Activated CD4-positive, alpha-beta memory T cell treated with anti-CD3 and anti-CD28 coated beads for 36 hours (primary cell): ENCODE results near the gene RERG. TPM values are rescaled to one million over a fixed set of nuclear protein-coding genes. Genes with fewer than 3 reads are reported as not detected.

ENCODE experiments used
- CTCF ChIA-PET: fragments of 350-600 bp; sonication (Branson Sonifier 250); formaldehyde crosslinking; loops from one replicate; lab custom pipeline; 2021; ENCODE audit warnings: antibody characterized with exemption, inconsistent platforms; lab: Charles Lee
- POLR2A ChIA-PET: fragments of 350-600 bp; sonication (Branson Sonifier 250); formaldehyde crosslinking; loops from one replicate; lab custom pipeline; 2021; ENCODE audit warnings: antibody characterized with exemption; lab: Charles Lee
- DNase-seq: peaks from one replicate; pipeline ENCODE4 v3.0.0-alpha.2; 2020
- H3K27ac Mint-ChIP-seq: one replicate; pipeline ENCODE4 v1.8.0; 2021; ENCODE audit warnings: mixed read lengths
- H3K27me3 Mint-ChIP-seq: one replicate; pipeline ENCODE4 v1.8.0; 2021; ENCODE audit warnings: mixed read lengths
- H3K36me3 Mint-ChIP-seq: one replicate; pipeline ENCODE4 v1.8.0; 2021; ENCODE audit warnings: mixed read lengths
- H3K4me1 Mint-ChIP-seq: one replicate; pipeline ENCODE4 v1.8.0; 2021; ENCODE audit warnings: low read depth, mixed read lengths
- H3K4me3 Mint-ChIP-seq: one replicate; pipeline ENCODE4 v1.8.0; 2021; ENCODE audit warnings: mild to moderate bottlenecking, mixed read lengths
- H3K9me3 Mint-ChIP-seq: one replicate; pipeline ENCODE4 v1.8.0; 2021; ENCODE audit warnings: mixed read lengths
- intact Hi-C: fragments of 100-400 bp; cut with micrococcal nuclease; formaldehyde crosslinking; loops from one replicate; pipeline ENCODE4 v1.15.1; 2023
- total RNA-seq, 2 experiments: library from RNA; stranded (reverse); gene quantifications; one replicate each; pipeline ENCODE4 v1.2.3, GENCODE V29; 2021

The RERG gene
- total RNA-seq, 2 experiments from 2014 or later, result not detected

- Mint-ChIP-seq H3K4me3 (no peak overlapping the region), H3K27me3 (peaks cover 6% of the 10 kb centered on the region), H3K9me3 (no peaks in the 10 kb centered on the region), H3K36me3 (no peaks in the 10 kb centered on the region), H3K27ac (no peak overlapping the region), H3K4me1 (no peaks in the 10 kb centered on the region)
- DNase-seq, result no peak
- POLR2A ChIA-PET, result no interaction called here
- CTCF ChIA-PET, result interaction anchor here (4.1 kb wide), 1 partner anchor 67 kb away, joined by 18 read pairs; the partner anchor contains the start of gene RERG
- intact Hi-C loops, result no loop called here
Observed at GRCh38 chr12:15154103-15154502, 67.1 kb downstream of the RERG start.

- DNase-seq, result no peak
- H3K27me3 Mint-ChIP-seq, result peaks cover 6% of the 10 kb centered on the region
- ChIA-PET CTCF (interaction anchor here (4.1 kb wide), 1 partner anchor 68 kb away, joined by 18 read pairs; the partner anchor contains the start of gene RERG), POLR2A (no interaction called here)
- no peaks in the 10 kb centered on the region for H3K36me3 Mint-ChIP-seq
- no peaks in the 10 kb centered on the region for H3K9me3 Mint-ChIP-seq
- no peak overlapping the region for H3K4me3 Mint-ChIP-seq
- intact Hi-C loops, result no loop called here
- no peak overlapping the region for H3K27ac Mint-ChIP-seq
- H3K4me1 Mint-ChIP-seq, result no peaks in the 10 kb centered on the region
Observed at GRCh38 chr12:15152868-15153267, 68.3 kb downstream of the RERG start.

GRCh38 chr12:15152456-15152855 lies 68.8 kb downstream of the RERG start:
- no peaks in the 10 kb centered on the region for H3K36me3 Mint-ChIP-seq
- H3K27ac Mint-ChIP-seq, result no peak overlapping the region
- no peak for DNase-seq
- H3K4me3 Mint-ChIP-seq, result no peak overlapping the region
- intact Hi-C loops, result no loop called here
- H3K4me1 Mint-ChIP-seq, result no peaks in the 10 kb centered on the region
- CTCF ChIA-PET, result interaction anchor here (4.1 kb wide), 1 partner anchor 69 kb away, joined by 18 read pairs; the partner anchor contains the start of gene RERG
- H3K9me3 Mint-ChIP-seq, result no peaks in the 10 kb centered on the region
- H3K27me3 Mint-ChIP-seq, result peaks cover 6% of the 10 kb centered on the region
- POLR2A ChIA-PET, result no interaction called here

- intact Hi-C loops, result loop anchor here (1.0 kb wide), 1 partner anchor 70 kb away; the partner anchor contains the start of gene RERG
- DNase-seq, result no peak
- Mint-ChIP-seq H3K27me3 (peaks cover 8% of the 10 kb centered on the region), H3K4me3 (no peak overlapping the region), H3K36me3 (no peaks in the 10 kb centered on the region), H3K4me1 (no peaks in the 10 kb centered on the region), H3K9me3 (no peaks in the 10 kb centered on the region), H3K27ac (no peak overlapping the region)
- CTCF ChIA-PET, result interaction anchor here (1.1 to 4.1 kb wide), 3 partner anchors 70 to 118 kb away, joined by 3 to 19 read pairs (median 18); partner anchors contain the start of gene RERG
- POLR2A ChIA-PET, result no interaction called here
Observed at GRCh38 chr12:15151161-15152091, 69.8 kb downstream of the RERG start.

- no peaks in the 10 kb centered on the region for H3K36me3 Mint-ChIP-seq
- ChIA-PET CTCF (interaction anchor here (0.6 kb wide), 1 partner anchor 154 kb away, joined by 3 read pairs; no protein-coding TSS in a partner anchor), POLR2A (no interaction called here)
- H3K4me1 Mint-ChIP-seq, result no peaks in the 10 kb centered on the region
- no peak overlapping the region for H3K27ac Mint-ChIP-seq
- peaks cover 12% of the 10 kb centered on the region for H3K27me3 Mint-ChIP-seq
- H3K9me3 Mint-ChIP-seq, result no peaks in the 10 kb centered on the region
- no peak for DNase-seq
- intact Hi-C loops, result no loop called here
- H3K4me3 Mint-ChIP-seq, result no peak overlapping the region
Observed at GRCh38 chr12:15146585-15146984, 74.6 kb downstream of the RERG start.

- Mint-ChIP-seq H3K4me1 (no peaks in the 10 kb centered on the region), H3K4me3 (no peak overlapping the region), H3K9me3 (no peaks in the 10 kb centered on the region), H3K36me3 (no peaks in the 10 kb centered on the region), H3K27ac (no peak overlapping the region), H3K27me3 (peaks cover 10% of the 10 kb centered on the region)
- intact Hi-C loops, result no loop called here
- ChIA-PET CTCF (no interaction called here), POLR2A (no interaction called here)
- DNase-seq, result no peak
Observed at GRCh38 chr12:15143467-15143866, 77.8 kb downstream of the RERG start.

GRCh38 chr12:15142711-15143110 lies 78.5 kb downstream of the RERG start:
- no peak for DNase-seq
- Mint-ChIP-seq H3K4me1 (no peaks in the 10 kb centered on the region), H3K9me3 (no peaks in the 10 kb centered on the region), H3K4me3 (no peak overlapping the region), H3K36me3 (no peaks in the 10 kb centered on the region), H3K27me3 (peaks cover 12% of the 10 kb centered on the region), H3K27ac (no peak overlapping the region)
- ChIA-PET POLR2A (no interaction called here), CTCF (interaction anchor here (1.3 kb wide), 1 partner anchor 79 kb away, joined by 4 read pairs; the partner anchor contains the start of gene RERG)
- intact Hi-C loops, result no loop called here

GRCh38 chr12:15131431-15131830 lies 89.8 kb downstream of the RERG start:
- DNase-seq, result no peak
- Mint-ChIP-seq H3K4me1 (no peaks in the 10 kb centered on the region), H3K27me3 (peaks cover 2% of the 10 kb centered on the region), H3K36me3 (no peaks in the 10 kb centered on the region), H3K9me3 (no peaks in the 10 kb centered on the region), H3K27ac (no peak overlapping the region), H3K4me3 (no peak overlapping the region)
- CTCF ChIA-PET, result no interaction called here
- POLR2A ChIA-PET, result no interaction called here
- intact Hi-C loops, result no loop called here

GRCh38 chr12:15130541-15130940 lies 90.7 kb downstream of the RERG start:
- POLR2A ChIA-PET, result no interaction called here
- intact Hi-C loops, result no loop called here
- Mint-ChIP-seq H3K9me3 (no peaks in the 10 kb centered on the region), H3K27me3 (peaks cover 2% of the 10 kb centered on the region), H3K4me3 (no peak overlapping the region), H3K36me3 (no peaks in the 10 kb centered on the region), H3K4me1 (no peaks in the 10 kb centered on the region), H3K27ac (no peak overlapping the region)
- CTCF ChIA-PET, result no interaction called here
- no peak for DNase-seq

GRCh38 chr12:15123401-15123800 lies 97.8 kb downstream of the RERG start:
- Mint-ChIP-seq H3K27ac (no peak overlapping the region), H3K9me3 (no peaks in the 10 kb centered on the region), H3K4me3 (no peak overlapping the region), H3K27me3 (no peaks in the 10 kb centered on the region), H3K4me1 (no peaks in the 10 kb centered on the region), H3K36me3 (no peaks in the 10 kb centered on the region)
- CTCF ChIA-PET, result no interaction called here
- POLR2A ChIA-PET, result no interaction called here
- no peak for DNase-seq
- intact Hi-C loops, result no loop called here

- POLR2A ChIA-PET, result no interaction called here
- no peak overlapping the region for H3K27ac Mint-ChIP-seq
- no peak for DNase-seq
- intact Hi-C loops, result no loop called here
- no peaks in the 10 kb centered on the region for H3K36me3 Mint-ChIP-seq
- peaks cover 2% of the 10 kb centered on the region for H3K27me3 Mint-ChIP-seq
- H3K4me1 Mint-ChIP-seq, result no peaks in the 10 kb centered on the region
- no peak overlapping the region for H3K4me3 Mint-ChIP-seq
- CTCF ChIA-PET, result no interaction called here
- H3K9me3 Mint-ChIP-seq, result no peaks in the 10 kb centered on the region
Observed at GRCh38 chr12:15122344-15122743, 98.9 kb downstream of the RERG start.

GRCh38 chr12:15118955-15119354 lies 102.3 kb downstream of the RERG start:
- intact Hi-C loops, result no loop called here
- no peak for DNase-seq
- ChIA-PET CTCF (no interaction called here), POLR2A (no interaction called here)
- peaks cover 4% of the 10 kb centered on the region for H3K27me3 Mint-ChIP-seq
- H3K4me1 Mint-ChIP-seq, result no peaks in the 10 kb centered on the region
- H3K27ac Mint-ChIP-seq, result no peak overlapping the region
- no peaks in the 10 kb centered on the region for H3K36me3 Mint-ChIP-seq
- H3K4me3 Mint-ChIP-seq, result no peak overlapping the region
- H3K9me3 Mint-ChIP-seq, result no peaks in the 10 kb centered on the region
